ENCODE measurements around the gene PPA1. TPM values are rescaled to one million over a fixed set of nuclear protein-coding genes. Genes with fewer than 3 reads are reported as not detected.
A peak's percentile ranks its signal among the peaks of the same experiment; 100 is the strongest.

Gene PPA1
- total RNA-seq, 1 donor from 2014 or later = 79.3 TPM

GRCh38 chr10:70233939-70234300 lies 691 bp upstream of the PPA1 start:
- H3K4me3 ChIP-seq = peak overlapping the region; percentile 87 to 94
- H3K9me3 ChIP-seq = no peaks in the 10 kb centered on the region
- no peaks in the 10 kb centered on the region for H3K36me3 ChIP-seq
- H3K27me3 ChIP-seq = no peaks in the 10 kb centered on the region
- peaks cover 26% of the 10 kb centered on the region for H3K4me1 ChIP-seq
- intact Hi-C loops (cut with DNase I) = no loop called here
- H3K27ac ChIP-seq = peak overlapping the region; percentile 77
- DNase-seq (ENCODE audit: extremely low spot score in 2 of 2) = no peak
- no peak for TF ChIP-seq CTCF (IDR thresholded peaks at IDR 0.05)
- TF ChIP-seq POLR2A (IDR thresholded peaks at IDR 0.05) = no peak
- TF ChIP-seq POLR2AphosphoS5 (IDR thresholded peaks at IDR 0.05; ENCODE audit: insufficient read depth in 1 of 2, low read depth in 1 of 2) = no peak

- intact Hi-C loops (cut with DNase I) = no loop called here
- no peak for DNase-seq (ENCODE audit: extremely low spot score in 2 of 2)
These were observed 445 bp downstream of the PPA1 start for GRCh38 chr10:70232859-70233108.

GRCh38 chr10:70232155-70232858 lies 922 bp downstream of the PPA1 start:
- H3K4me1 ChIP-seq = peaks cover 41% of the 10 kb centered on the region
- H3K9me3 ChIP-seq = no peaks in the 10 kb centered on the region
- no peak for DNase-seq (ENCODE audit: extremely low spot score in 2 of 2)
- intact Hi-C loops (cut with DNase I) = no loop called here
- H3K27me3 ChIP-seq = no peaks in the 10 kb centered on the region
- H3K4me3 ChIP-seq = peak overlapping the region; percentile 87 to 94
- no peak for TF ChIP-seq CTCF (IDR thresholded peaks at IDR 0.05)
- TF ChIP-seq POLR2AphosphoS5 (IDR thresholded peaks at IDR 0.05; ENCODE audit: insufficient read depth in 1 of 2, low read depth in 1 of 2) = no peak
- TF ChIP-seq POLR2A (IDR thresholded peaks at IDR 0.05) = no peak
- peak overlapping the region; percentile 77 for H3K27ac ChIP-seq
- no peaks in the 10 kb centered on the region for H3K36me3 ChIP-seq

More at GRCh38 chr10:70232859-70233108, 445 bp downstream of the PPA1 start:
- TF ChIP-seq CTCF (IDR thresholded peaks at IDR 0.05) (no peak), POLR2AphosphoS5 (IDR thresholded peaks at IDR 0.05; ENCODE audit: insufficient read depth in 1 of 2, low read depth in 1 of 2) (no peak), POLR2A (IDR thresholded peaks at IDR 0.05) (no peak)
- peak overlapping the region; percentile 77 for H3K27ac ChIP-seq
- peaks cover 36% of the 10 kb centered on the region for H3K4me1 ChIP-seq
- H3K27me3 ChIP-seq = no peaks in the 10 kb centered on the region
- no peaks in the 10 kb centered on the region for H3K9me3 ChIP-seq
- peak overlapping the region; percentile 87 to 94 for H3K4me3 ChIP-seq
- no peaks in the 10 kb centered on the region for H3K36me3 ChIP-seq

- Histone ChIP-seq H3K27me3 (no peaks in the 10 kb centered on the region), H3K4me1 (peaks cover 37% of the 10 kb centered on the region), H3K27ac (peak overlapping the region; percentile 40), H3K9me3 (no peaks in the 10 kb centered on the region), H3K4me3 (no peak overlapping the region), H3K36me3 (no peaks in the 10 kb centered on the region)
- DNase-seq (ENCODE audit: extremely low spot score in 2 of 2) = no peak
- intact Hi-C loops (cut with DNase I) = no loop called here
- no peak for TF ChIP-seq POLR2A (IDR thresholded peaks at IDR 0.05)
- no peak for TF ChIP-seq POLR2AphosphoS5 (IDR thresholded peaks at IDR 0.05; ENCODE audit: insufficient read depth in 1 of 2, low read depth in 1 of 2)
- no peak for TF ChIP-seq CTCF (IDR thresholded peaks at IDR 0.05)
These were observed 4.7 kb downstream of the PPA1 start for GRCh38 chr10:70228491-70228890.

- H3K27me3 ChIP-seq = no peaks in the 10 kb centered on the region
- TF ChIP-seq POLR2A (IDR thresholded peaks at IDR 0.05) (no peak), POLR2AphosphoS5 (IDR thresholded peaks at IDR 0.05; ENCODE audit: insufficient read depth in 1 of 2, low read depth in 1 of 2) (peak in 1 of 2 donors; percentile 61)
- no peak overlapping the region for H3K4me3 ChIP-seq
- H3K36me3 ChIP-seq = no peaks in the 10 kb centered on the region
- H3K4me1 ChIP-seq = peaks cover 37% of the 10 kb centered on the region
- no peak for DNase-seq (ENCODE audit: extremely low spot score in 2 of 2)
- peak overlapping the region; percentile 40 for H3K27ac ChIP-seq
- H3K9me3 ChIP-seq = no peaks in the 10 kb centered on the region
- intact Hi-C loops (cut with DNase I) = no loop called here
These were observed 5.5 kb downstream of the PPA1 start for GRCh38 chr10:70227548-70228320.
